ENCODE data around the gene ANKRD65.

GRCh38 chr1:1421147-1421906 is at the start of gene ANKRD65:
- TF ChIP-seq POLR2A (IDR thresholded peaks at IDR 0.05) (no peak), POLR2AphosphoS5 (IDR thresholded peaks at IDR 0.05) (no peak)

Measured in spleen (tissue), 3 donors.